GM13976 (cell line): ENCODE results near the gene SACM1L.

ENCODE experiments used
- DNase-seq: peaks from one replicate; pipeline ENCODE4 v3.0.0; 2012; ENCODE audit warnings: low spot score
- in situ Hi-C: fragments of 300-500 bp; cut with MboI; formaldehyde crosslinking; loops from one replicate; pipeline ENCODE4 v1.12.0; 2022; ENCODE audit warnings: low sequenced_read_pairs, mixed read lengths, inconsistent platforms; ENCODE audit not compliant: unreplicated experiment
- TF ChIP-seq, protein P1 (sequence below): IDR thresholded peaks from 2 replicates; pipeline ENCODE4 v1.5.1; 2012; ENCODE audit warnings: borderline replicate concordance, mild to moderate bottlenecking; ENCODE audit not compliant: insufficient read depth; ENCODE audit errors: extremely low read depth, missing control alignments, control extremely low read depth

Gene SACM1L

DNA sequence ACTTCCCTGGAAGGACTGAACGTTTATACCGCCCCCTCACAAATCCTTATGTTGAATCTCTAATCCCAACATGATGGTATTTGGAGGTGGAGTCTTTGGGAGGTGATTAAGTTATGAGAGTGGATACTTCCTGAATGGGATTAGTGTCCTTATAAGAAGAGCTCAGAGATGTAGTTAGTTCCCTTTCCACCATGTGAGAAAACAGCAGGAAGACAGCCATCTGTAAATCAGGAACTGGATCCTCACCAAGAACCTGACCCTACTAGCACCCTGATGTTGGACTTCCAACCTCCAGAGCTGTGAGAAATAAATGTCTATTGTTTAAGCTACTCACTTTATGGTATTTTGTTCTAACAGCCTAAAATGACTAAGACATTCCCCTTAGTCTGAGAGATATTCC is 33.3 kb upstream of the SACM1L start:
- DNase-seq = no peak
- in situ Hi-C loops = loop anchor here (25.0 kb wide), 2 partner anchors 444 to 619 kb away; partner anchors contain the start of gene CLEC3B
- TF ChIP-seq, protein P1, sequence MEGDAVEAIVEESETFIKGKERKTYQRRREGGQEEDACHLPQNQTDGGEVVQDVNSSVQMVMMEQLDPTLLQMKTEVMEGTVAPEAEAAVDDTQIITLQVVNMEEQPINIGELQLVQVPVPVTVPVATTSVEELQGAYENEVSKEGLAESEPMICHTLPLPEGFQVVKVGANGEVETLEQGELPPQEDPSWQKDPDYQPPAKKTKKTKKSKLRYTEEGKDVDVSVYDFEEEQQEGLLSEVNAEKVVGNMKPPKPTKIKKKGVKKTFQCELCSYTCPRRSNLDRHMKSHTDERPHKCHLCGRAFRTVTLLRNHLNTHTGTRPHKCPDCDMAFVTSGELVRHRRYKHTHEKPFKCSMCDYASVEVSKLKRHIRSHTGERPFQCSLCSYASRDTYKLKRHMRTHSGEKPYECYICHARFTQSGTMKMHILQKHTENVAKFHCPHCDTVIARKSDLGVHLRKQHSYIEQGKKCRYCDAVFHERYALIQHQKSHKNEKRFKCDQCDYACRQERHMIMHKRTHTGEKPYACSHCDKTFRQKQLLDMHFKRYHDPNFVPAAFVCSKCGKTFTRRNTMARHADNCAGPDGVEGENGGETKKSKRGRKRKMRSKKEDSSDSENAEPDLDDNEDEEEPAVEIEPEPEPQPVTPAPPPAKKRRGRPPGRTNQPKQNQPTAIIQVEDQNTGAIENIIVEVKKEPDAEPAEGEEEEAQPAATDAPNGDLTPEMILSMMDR = no peak

DNA sequence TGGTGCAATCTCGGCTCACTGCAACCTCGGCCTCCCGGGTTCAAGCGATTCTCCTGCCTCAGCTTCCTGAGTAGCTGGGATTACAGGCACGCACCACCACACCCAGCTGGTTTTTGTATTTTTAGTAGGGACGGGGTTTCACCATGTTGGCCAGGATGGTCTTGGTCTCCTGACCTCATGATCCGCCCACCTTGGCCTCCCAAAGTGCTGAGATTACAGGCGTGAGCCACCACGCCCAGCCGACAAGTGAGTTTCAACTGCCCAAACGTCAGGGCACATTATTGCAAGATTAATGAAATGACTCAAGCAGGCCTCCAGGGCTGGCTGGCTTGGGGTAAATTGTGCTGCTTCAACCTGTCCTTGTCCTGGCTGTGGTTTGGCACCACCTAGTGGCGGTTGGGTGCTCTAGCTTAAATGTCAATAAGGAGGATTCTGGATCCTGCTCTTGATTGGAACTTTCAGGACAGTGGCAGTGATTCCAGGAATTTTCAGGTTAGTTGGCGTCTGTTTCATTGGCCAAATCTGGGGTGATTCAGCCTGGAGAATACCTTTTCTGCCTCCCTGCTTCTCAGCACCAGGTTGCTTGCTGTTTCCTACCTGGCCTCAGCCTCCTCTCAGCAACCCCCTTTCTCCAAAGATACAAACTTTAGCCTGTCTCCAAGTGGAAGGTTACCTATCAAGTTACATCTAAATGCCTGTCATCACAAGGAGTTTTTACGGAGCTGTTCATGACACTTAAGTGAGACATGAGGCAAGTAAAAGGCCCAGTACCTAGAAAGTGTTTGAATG is 32.4 kb upstream of the SACM1L start:
- TF ChIP-seq, protein P1 = peak; percentile 81
- in situ Hi-C loops = loop anchor here (25.0 kb wide), 2 partner anchors 444 to 619 kb away; partner anchors contain the start of gene CLEC3B
- peak; percentile 79 for DNase-seq

DNA sequence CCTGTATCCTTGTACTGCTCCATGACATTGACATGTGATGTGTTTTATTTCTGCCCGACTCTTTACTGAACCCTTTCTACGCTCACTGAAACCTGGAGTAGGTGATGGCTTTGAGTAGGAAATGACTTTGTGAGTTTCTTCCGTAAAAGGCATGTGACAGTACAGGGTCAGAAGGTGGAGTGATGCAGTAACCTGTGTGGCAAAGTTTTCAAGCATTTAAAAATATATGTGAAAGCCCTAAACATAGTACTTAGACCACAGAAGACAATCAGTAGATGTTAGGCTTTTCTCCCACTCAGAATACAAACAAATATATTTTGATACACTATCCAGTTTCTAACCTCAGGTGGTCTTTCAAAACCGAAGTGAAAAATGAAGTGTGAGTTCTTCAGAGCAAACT is 31.3 kb upstream of the SACM1L start:
- in situ Hi-C loops = loop anchor here (25.0 kb wide), 2 partner anchors 446 to 621 kb away; partner anchors contain the start of gene CLEC3B
- DNase-seq = peak; percentile 69
- TF ChIP-seq, protein P1 = no peak

DNA sequence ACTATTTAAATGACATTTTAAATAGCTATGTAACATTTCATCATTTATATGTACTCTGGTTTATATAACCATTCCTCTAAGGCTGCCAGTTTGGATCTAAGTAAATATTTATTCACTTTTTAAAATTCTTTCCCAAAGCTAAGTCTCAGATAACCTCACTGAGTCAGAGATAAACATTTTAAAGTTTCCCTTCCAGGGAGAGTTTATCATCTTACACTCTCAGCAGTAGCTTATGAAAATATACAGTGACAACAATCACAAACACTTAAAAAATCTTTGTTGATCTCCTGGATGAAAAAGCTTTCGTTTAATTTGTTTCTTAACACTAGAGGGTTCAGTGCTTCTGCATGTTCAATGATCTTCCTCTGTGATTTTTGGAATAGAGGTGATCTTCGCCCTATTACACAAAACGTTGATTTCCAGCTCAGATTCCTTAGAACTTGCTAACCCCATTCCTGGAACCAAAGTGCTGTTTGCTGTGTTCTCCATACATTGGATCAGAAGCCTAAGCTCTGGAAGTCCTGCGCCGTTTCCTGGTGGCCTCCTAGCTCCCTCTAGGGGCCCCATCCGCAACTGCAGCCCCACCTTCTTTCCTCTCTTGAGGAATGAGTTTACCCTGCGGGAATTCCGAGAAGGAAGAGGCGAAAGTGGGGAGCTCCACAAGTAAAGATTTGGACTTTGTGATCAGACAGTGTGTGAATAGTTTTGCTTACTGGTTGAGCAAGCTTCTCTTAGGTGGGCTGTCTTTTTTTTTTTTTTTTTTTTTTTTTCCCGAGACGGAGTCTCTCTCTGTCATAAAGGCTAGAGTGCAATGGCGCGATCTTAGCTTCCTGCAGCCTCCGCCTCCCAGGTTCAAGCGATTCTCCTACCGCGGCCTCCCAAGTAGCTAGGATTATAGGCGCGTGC is 29.3 kb upstream of the SACM1L start:
- in situ Hi-C loops = loop anchor here (5.0 to 25.0 kb wide), 3 partner anchors 148 to 623 kb away; partner anchors contain the start of gene CLEC3B

DNA sequence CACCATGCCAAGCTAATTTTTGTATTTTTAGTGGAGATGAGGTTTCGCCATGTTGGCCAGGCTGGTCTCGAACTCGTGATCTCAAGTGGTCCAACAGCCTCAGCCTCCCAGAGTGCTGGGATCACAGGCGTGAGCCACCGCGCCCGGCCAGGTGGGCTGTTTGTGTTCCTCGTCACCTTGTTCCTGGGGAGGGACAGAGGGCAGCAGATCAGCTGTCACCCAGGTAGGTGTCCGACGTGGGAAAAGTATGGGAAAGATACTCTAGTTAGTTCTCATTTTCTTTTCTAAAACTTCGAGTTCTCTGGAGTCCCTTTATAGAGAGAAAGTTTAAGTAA is 28.7 kb upstream of the SACM1L start:
- no peak for DNase-seq
- in situ Hi-C loops = loop anchor here (5.0 to 25.0 kb wide), 3 partner anchors 148 to 623 kb away; partner anchors contain the start of gene CLEC3B
- TF ChIP-seq, protein P1 = no peak

More for the DNA sequence above, 29.3 kb upstream of the SACM1L start:
- TF ChIP-seq, protein P1 = peak; percentile 88
- DNase-seq = peak; percentile 53

DNA sequence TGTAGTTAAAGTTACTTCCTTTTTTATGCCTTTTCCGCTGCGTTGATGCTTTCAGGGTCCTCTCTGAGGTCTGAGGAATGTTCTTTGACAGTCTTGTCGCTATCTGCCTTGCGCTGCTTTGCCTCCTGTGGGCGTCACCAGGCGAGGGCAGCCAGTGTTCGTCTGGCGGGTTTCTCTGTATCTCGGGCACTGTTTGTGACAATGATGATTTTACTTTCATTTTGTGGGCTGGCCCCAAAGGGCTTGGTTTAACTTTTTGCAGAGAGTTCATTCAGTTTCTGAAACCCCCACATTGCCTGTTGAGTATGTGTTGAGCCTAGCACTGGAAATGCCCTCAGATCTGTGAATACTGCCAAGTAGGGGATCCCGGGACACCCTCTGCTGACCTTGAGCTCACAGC is 24.6 kb upstream of the SACM1L start:
- in situ Hi-C loops = loop anchor here (5.0 to 25.0 kb wide), 3 partner anchors 152 to 627 kb away; partner anchors contain the start of gene CLEC3B
- peak; percentile 77 for DNase-seq

More for the DNA sequence above, 24.6 kb upstream of the SACM1L start:
- TF ChIP-seq, protein P1 = no peak
